Muscle of back (tissue), 11 donors: ENCODE results near the gene PPIE. TPM values are rescaled to one million over a fixed set of nuclear protein-coding genes. Genes with fewer than 3 reads are reported as not detected.

Source experiments
- DNase-seq, 3 donors: peaks; one replicate each; pipeline versions ENCODE4 v3.0.0 to v3.0.0-alpha.2; 2013
- polyA plus RNA-seq, 10 donors: library from polyadenylated mRNA; unstranded; fragments of 120-200 nt; gene quantifications; one replicate each; pipeline ENCODE4 v1.2.1, GENCODE V29; 2013; ENCODE audit not compliant: insufficient read length in 10 of 10

PPIE gene
- polyA plus RNA-seq, 10 donors: 36.4 to 43.6 (median 40.0) TPM

- DNase-seq: no peak
These were observed 25.1 kb upstream of the PPIE start for GRCh38 chr1:39713557-39713956.

- DNase-seq: no peak
These were observed 20.9 kb upstream of the PPIE start for GRCh38 chr1:39717809-39718208.

- peak; percentile 62 to 77 (median 64) for DNase-seq
These were observed 18.3 kb upstream of the PPIE start for GRCh38 chr1:39720094-39720999.

GRCh38 chr1:39721664-39722063 is 17.0 kb upstream of the PPIE start:
- no peak for DNase-seq

GRCh38 chr1:39722495-39722894 is 16.2 kb upstream of the PPIE start:
- no peak for DNase-seq

- DNase-seq: no peak
These were observed 12.1 kb upstream of the PPIE start for GRCh38 chr1:39726600-39726999.

GRCh38 chr1:39727221-39727931 is 11.3 kb upstream of the PPIE start:
- DNase-seq: no peak

GRCh38 chr1:39727932-39728317 is 10.8 kb upstream of the PPIE start:
- no peak for DNase-seq

GRCh38 chr1:39729030-39729429 is 9.7 kb upstream of the PPIE start:
- DNase-seq: no peak

- DNase-seq: no peak
These were observed 8.8 kb upstream of the PPIE start for GRCh38 chr1:39729842-39730241.

- no peak for DNase-seq
These were observed 6.0 kb upstream of the PPIE start for GRCh38 chr1:39732730-39733129.

- DNase-seq: no peak
These were observed 5.5 kb upstream of the PPIE start for GRCh38 chr1:39733161-39733560.

- DNase-seq: no peak
These were observed 3.0 kb upstream of the PPIE start for GRCh38 chr1:39735731-39736130.

- DNase-seq: peak in 1 of 3 donors; percentile 32
These were observed 1.0 kb upstream of the PPIE start for GRCh38 chr1:39737546-39738169.

GRCh38 chr1:39745016-39745670 is 6.5 kb downstream of the PPIE start:
- no peak for DNase-seq

GRCh38 chr1:39751595-39751994 is 12.9 kb downstream of the PPIE start:
- no peak for DNase-seq

- DNase-seq: no peak
These were observed 14.0 kb downstream of the PPIE start for GRCh38 chr1:39752703-39753102.

- no peak for DNase-seq
These were observed 14.7 kb downstream of the PPIE start for GRCh38 chr1:39753132-39754025.

- no peak for DNase-seq
These were observed 15.4 kb downstream of the PPIE start for GRCh38 chr1:39754026-39754570.

GRCh38 chr1:39754906-39755504 is 16.3 kb downstream of the PPIE start:
- DNase-seq: no peak
